Skin epidermis (tissue), 12 donors: ENCODE measurements around the gene ABCB4.

Source experiments
- H3K27ac ChIP-seq, 21 experiments: fragments of 200-600 bp; sonication (generic) in 11 of 21; one replicate each; pipeline ENCODE4 v1.5.0; 2020; ENCODE audit warnings: mild to moderate bottlenecking in 3 of 21, inconsistent platforms in 2 of 21, moderate library complexity in 2 of 21
- H3K4me3 ChIP-seq, 7 experiments: fragments of 200-600 bp; sonication (generic) in 2 of 7; one replicate each; pipeline ENCODE4 v1.5.0; 2020; ENCODE audit warnings: inconsistent platforms in 2 of 7, mild to moderate bottlenecking in 2 of 7, moderate library complexity in 1 of 7

ABCB4 gene

GRCh38 chr7:87435546-87435945 is 39.9 kb downstream of the ABCB4 start:
- no peak overlapping the region for H3K4me3 ChIP-seq
- H3K27ac ChIP-seq = no peak overlapping the region

- Histone ChIP-seq H3K27ac (no peak overlapping the region), H3K4me3 (no peak overlapping the region)
These were observed 42.9 kb downstream of the ABCB4 start for GRCh38 chr7:87432536-87432935.

DNA sequence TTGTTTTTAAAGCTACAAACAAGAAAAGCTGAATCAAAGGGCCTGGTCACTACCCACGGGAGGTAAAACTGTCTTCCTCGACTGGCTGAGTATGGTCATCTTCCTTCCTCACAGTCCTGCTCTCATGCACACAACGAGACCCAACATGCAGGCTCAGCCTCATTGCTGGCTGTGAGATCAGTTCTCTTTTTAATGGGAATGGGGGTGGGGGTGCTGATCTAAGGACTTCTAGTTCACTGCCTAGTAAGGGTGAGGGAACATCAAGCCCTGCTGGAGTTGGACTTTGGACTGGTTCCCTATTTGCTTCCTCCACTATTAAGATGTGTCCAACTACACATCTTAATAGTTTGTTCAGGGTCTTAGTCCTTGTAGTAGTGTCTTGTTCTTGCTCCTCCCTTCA is 48.2 kb downstream of the ABCB4 start:
- H3K4me3 ChIP-seq = no peak overlapping the region
- H3K27ac ChIP-seq = no peak overlapping the region

GRCh38 chr7:87426160-87426559 is 49.3 kb downstream of the ABCB4 start:
- no peak overlapping the region for H3K27ac ChIP-seq

GRCh38 chr7:87424075-87424474 is 51.4 kb downstream of the ABCB4 start:
- Histone ChIP-seq H3K27ac (no peak overlapping the region), H3K4me3 (no peak overlapping the region)

More at GRCh38 chr7:87426160-87426559, 49.3 kb downstream of the ABCB4 start:
- H3K4me3 ChIP-seq = no peak overlapping the region

DNA sequence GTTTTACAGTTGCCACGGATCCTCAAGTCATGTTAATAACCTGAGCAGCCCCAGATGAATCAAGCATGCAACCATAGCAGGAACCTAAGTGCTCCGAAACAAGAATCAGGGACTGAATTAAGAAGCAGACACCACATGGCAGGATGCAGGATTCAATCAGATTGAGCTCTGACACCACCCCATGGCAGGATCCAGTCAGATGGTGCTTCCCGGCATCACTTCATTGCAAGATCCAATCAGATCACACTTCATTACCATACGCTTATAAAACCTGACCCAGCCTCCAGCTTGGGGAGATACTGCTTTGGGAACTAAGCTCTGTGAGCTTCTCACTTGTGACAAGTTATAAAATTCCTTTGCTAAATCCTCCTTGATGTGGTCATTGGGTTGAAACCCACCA is 55.3 kb downstream of the ABCB4 start:
- Histone ChIP-seq H3K4me3 (no peak overlapping the region), H3K27ac (no peak overlapping the region)

GRCh38 chr7:87416682-87417587 is 58.5 kb downstream of the ABCB4 start:
- H3K4me3 ChIP-seq = no peak overlapping the region
- no peak overlapping the region for H3K27ac ChIP-seq

- peak overlapping the region in 3 of 21 experiments; percentile 37 to 70 (median 39) for H3K27ac ChIP-seq
- H3K4me3 ChIP-seq = no peak overlapping the region
These were observed 60.7 kb downstream of the ABCB4 start for GRCh38 chr7:87414794-87415188.

DNA sequence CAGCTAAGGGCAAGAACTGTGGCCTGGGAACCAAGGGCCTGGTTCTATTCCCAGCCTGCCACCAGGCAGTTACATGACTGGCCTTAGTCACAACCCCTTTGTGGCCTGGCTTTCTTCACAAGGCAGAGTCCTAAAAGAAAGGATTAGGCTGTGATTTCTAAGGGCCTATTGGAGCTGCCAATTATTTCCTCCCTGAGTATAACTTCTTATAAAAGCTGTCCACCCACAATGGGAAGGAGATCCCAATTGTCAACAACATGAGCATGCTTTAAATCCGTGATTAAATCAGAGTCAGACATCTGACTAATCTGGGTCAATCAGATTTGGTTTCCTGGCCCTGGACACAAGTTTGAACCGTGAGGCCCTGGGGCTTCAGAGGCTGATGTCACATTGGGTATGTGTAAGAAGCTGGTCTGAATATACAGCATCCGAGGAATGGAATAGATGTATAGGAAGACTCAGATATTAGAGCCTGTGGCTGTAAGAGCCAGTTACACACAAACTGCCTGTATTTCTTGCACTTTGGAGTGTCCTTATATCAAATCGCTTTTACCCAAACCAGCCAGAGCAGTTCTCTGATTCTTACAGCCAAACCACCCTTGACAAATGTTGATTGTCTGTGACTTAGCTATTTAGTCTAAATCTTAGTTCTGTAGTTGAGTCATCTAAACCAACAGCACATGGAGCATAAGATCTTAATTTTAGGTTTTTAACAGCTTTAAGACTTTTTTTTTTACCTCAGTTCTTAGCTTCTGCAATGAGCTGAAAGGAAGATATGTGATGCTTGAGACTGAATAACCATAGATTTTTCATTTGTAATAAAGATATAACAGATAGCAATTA is 61.3 kb downstream of the ABCB4 start:
- Histone ChIP-seq H3K4me3 (no peak overlapping the region), H3K27ac (peak overlapping the region in 13 of 21 experiments; percentile 0 to 70 (median 35))

GRCh38 chr7:87413029-87413428 is 62.5 kb downstream of the ABCB4 start:
- peak overlapping the region in 2 of 21 experiments; percentile 36 to 70 for H3K27ac ChIP-seq

GRCh38 chr7:87411186-87411585 is 64.3 kb downstream of the ABCB4 start:
- peak overlapping the region in 1 of 21 experiments; percentile 15 for H3K27ac ChIP-seq
- H3K4me3 ChIP-seq = no peak overlapping the region

More at GRCh38 chr7:87413029-87413428, 62.5 kb downstream of the ABCB4 start:
- H3K4me3 ChIP-seq = no peak overlapping the region

- no peak overlapping the region for H3K27ac ChIP-seq
- no peak overlapping the region for H3K4me3 ChIP-seq
These were observed 70.8 kb downstream of the ABCB4 start for GRCh38 chr7:87404674-87405073.

- Histone ChIP-seq H3K4me3 (no peak overlapping the region), H3K27ac (peak overlapping the region in 1 of 21 experiments; percentile 13)
These were observed 77.0 kb downstream of the ABCB4 start for GRCh38 chr7:87398446-87398845.

GRCh38 chr7:87395442-87396020 is 79.9 kb downstream of the ABCB4 start:
- H3K4me3 ChIP-seq = no peak overlapping the region
- no peak overlapping the region for H3K27ac ChIP-seq

GRCh38 chr7:87391020-87391701 is 84.3 kb downstream of the ABCB4 start:
- Histone ChIP-seq H3K27ac (no peak overlapping the region), H3K4me3 (no peak overlapping the region)

GRCh38 chr7:87380905-87381304 is 94.6 kb downstream of the ABCB4 start:
- Histone ChIP-seq H3K4me3 (no peak overlapping the region), H3K27ac (no peak overlapping the region)

- Histone ChIP-seq H3K27ac (no peak overlapping the region), H3K4me3 (no peak overlapping the region)
These were observed 99.6 kb downstream of the ABCB4 start for GRCh38 chr7:87375662-87376435.

DNA sequence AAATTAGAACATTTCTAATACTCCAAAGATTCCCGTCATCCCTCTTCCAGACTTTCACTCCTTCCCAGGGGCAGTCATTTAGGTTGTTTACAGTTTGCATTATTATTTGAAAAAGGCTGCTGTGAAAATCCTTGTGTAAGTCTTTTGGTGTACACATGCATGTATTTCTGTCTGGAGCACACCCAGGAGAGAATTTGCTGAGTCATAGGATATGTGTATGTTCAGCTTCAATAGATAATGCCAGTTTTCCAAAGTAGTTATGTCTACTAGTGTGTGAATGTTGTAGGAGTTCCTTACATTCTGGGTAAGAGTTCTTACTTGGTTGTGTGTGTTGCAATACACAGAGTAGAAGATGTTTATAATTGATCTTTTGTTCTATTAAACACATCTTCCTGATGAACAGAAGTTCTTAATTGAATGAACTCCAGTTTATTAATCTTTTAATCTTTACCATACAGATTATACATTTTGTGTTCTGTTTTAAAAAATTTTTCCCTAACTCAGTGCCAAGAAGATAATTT is 104.8 kb downstream of the ABCB4 start:
- peak overlapping the region in 1 of 21 experiments; percentile 20 for H3K27ac ChIP-seq
- H3K4me3 ChIP-seq = no peak overlapping the region

GRCh38 chr7:87369216-87369615 is 106.3 kb downstream of the ABCB4 start:
- Histone ChIP-seq H3K4me3 (no peak overlapping the region), H3K27ac (no peak overlapping the region)
